Body of pancreas (tissue), 4 donors: ENCODE data around the gene PSMD12.
"Not testable (repeated sequence)": the region's sequence is repeated elsewhere in the genome, so short reads cannot be mapped to it uniquely, and the experiment has no call there.

Experiments
- POLR2A ChIP-seq, 3 donors: fragments of 450-650 bp; IDR thresholded peaks; one replicate each; pipeline ENCODE4 v1.6.1; 2016; ENCODE audit warnings: antibody characterized with exemption in 3 of 3, mild to moderate bottlenecking in 2 of 3
- TF ChIP-seq, protein P1 (sequence below), 7 experiments: fragments of 450-650 bp in 4 of 7; fragments of 200-600 bp in 3 of 7; sonication (generic) in 3 of 7; IDR thresholded peaks; one replicate each; pipeline ENCODE4 v1.5.1; 2016 to 2019; ENCODE audit warnings: antibody characterized with exemption in 7 of 7

DNA sequence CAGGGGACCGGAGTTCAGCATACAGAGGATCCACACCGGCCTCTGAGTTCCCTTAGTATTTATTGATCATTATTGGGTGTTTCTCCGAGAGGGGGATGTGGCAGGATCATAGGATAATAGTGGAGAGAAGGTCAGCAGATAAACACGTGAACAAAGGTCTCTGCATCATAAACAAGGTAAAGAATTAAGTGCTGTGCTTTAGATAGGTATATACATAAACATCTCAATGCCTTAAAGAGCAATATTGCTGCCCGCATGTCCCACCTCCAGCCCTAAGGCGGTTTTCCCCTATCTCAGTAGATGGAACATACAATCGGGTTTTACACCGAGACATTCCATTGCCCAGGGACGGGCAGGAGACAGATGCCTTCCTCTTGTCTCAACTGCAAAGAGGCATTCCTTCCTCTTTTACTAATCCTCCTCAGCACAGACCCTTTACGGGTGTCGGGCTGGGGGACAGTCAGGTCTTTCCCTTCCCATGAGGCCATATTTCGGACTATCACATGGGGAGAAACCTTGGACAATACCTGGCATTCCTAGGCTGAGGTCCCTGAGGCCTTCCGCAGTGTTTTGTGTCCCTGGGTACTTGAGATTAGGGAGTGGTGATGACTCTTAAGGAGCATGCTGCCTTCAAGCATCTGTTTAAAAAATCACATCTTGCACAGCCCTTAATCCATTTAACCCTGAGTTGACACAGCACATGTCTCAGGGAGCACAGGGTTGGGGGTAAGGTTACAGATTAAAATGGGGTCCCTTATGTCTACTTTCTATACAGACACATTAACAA lies 39.2 kb downstream of the PSMD12 start:
- TF ChIP-seq, protein P1, sequence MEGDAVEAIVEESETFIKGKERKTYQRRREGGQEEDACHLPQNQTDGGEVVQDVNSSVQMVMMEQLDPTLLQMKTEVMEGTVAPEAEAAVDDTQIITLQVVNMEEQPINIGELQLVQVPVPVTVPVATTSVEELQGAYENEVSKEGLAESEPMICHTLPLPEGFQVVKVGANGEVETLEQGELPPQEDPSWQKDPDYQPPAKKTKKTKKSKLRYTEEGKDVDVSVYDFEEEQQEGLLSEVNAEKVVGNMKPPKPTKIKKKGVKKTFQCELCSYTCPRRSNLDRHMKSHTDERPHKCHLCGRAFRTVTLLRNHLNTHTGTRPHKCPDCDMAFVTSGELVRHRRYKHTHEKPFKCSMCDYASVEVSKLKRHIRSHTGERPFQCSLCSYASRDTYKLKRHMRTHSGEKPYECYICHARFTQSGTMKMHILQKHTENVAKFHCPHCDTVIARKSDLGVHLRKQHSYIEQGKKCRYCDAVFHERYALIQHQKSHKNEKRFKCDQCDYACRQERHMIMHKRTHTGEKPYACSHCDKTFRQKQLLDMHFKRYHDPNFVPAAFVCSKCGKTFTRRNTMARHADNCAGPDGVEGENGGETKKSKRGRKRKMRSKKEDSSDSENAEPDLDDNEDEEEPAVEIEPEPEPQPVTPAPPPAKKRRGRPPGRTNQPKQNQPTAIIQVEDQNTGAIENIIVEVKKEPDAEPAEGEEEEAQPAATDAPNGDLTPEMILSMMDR (IDR thresholded peaks at IDR 0.05), result not testable (repeated sequence)
- TF ChIP-seq POLR2A (IDR thresholded peaks at IDR 0.05), result not testable (repeated sequence)
